ENCODE results near the gene DENND4A.

DENND4A gene

DNA sequence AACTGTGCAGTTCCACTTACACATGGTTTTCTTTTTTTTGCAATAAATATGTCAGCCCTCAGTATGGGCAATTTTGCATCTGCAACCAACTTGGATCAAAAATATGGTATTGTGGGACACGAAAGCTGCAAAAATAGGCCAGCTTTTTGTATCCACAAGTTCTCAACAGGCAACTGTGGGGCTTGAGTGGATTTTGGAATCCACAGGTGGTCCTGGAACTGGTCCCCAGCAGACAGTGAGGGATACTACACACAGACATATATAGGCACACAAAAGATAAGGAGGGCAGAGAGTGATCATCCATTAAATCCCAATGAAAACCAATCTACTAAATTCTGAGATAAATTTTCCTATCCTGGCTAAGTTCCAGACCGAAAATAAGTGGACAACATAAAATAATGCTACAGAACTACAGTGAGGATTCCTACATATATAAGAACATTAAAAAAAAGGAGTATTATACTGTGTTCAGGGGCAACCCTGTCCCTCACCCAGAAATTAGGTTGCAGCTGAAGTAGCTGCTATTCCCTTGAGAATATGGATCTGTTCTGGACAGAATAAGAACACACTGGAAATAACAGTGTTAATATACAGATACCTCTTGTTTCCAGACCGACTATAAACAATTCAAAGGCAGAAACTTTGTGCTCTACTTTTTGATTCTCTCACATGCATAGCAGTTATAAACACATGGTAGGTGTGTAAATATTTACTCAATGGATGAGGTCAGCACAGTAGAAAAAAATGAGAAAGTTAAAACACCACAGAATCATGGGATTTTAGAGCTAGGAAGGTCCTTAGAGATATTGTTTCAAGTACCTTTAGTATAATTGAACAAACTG is 25.4 kb downstream of the DENND4A start:
- no peaks in the 10 kb centered on the region for H3K36me3 ChIP-seq
- TF ChIP-seq CTCF (IDR thresholded peaks at IDR 0.05): no peak
- H3K27ac ChIP-seq: no peak overlapping the region
- intact Hi-C loops (cut with DNase I; ENCODE audit: low total_unique reads): no loop called here
- H3K27me3 ChIP-seq: no peaks in the 10 kb centered on the region
- no peak overlapping the region for H3K4me3 ChIP-seq
- H3K9me3 ChIP-seq: no peaks in the 10 kb centered on the region
- DNase-seq: no peak
- H3K4me1 ChIP-seq: peaks cover 0 to 25% (median 0%) of the 10 kb centered on the region in 4 donors

DNA sequence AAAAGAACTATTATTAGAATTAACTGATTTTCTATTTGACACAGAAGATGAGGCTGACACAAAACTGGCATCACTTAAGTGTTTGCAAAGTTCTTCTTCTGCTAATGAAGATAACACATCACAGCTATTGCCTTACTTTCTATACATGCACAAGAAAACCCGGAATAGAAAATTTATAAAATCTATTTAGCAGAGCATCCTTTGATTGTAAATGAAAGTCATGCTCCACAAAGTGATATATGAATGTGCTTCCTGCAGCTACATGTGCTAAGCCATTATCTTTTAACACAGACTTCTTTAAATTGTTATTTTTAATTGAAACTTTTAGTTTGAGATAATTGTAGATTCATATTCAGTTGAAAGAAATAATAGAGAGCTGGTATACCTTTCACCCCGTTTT is 27.0 kb downstream of the DENND4A start:
- H3K27ac ChIP-seq: no peak overlapping the region
- H3K4me3 ChIP-seq: no peak overlapping the region
- peaks cover 0 to 25% (median 0%) of the 10 kb centered on the region in 4 donors for H3K4me1 ChIP-seq
- H3K36me3 ChIP-seq: no peaks in the 10 kb centered on the region
- no peaks in the 10 kb centered on the region for H3K9me3 ChIP-seq
- DNase-seq: no peak
- intact Hi-C loops (cut with DNase I; ENCODE audit: low total_unique reads): no loop called here
- H3K27me3 ChIP-seq: no peaks in the 10 kb centered on the region
- no peak for TF ChIP-seq CTCF (IDR thresholded peaks at IDR 0.05)

GRCh38 chr15:65762914-65763787 is 28.9 kb downstream of the DENND4A start:
- Histone ChIP-seq H3K4me3 (no peak overlapping the region), H3K27me3 (no peaks in the 10 kb centered on the region), H3K36me3 (no peaks in the 10 kb centered on the region), H3K27ac (no peak overlapping the region), H3K4me1 (peaks cover 0 to 25% (median 0%) of the 10 kb centered on the region in 4 donors), H3K9me3 (no peaks in the 10 kb centered on the region)
- intact Hi-C loops (cut with DNase I; ENCODE audit: low total_unique reads): no loop called here
- no peak for DNase-seq
- no peak for TF ChIP-seq CTCF (IDR thresholded peaks at IDR 0.05)

- TF ChIP-seq CTCF (IDR thresholded peaks at IDR 0.05): no peak
- H3K27ac ChIP-seq: no peak overlapping the region
- intact Hi-C loops (cut with DNase I; ENCODE audit: low total_unique reads): no loop called here
- no peaks in the 10 kb centered on the region for H3K27me3 ChIP-seq
- H3K9me3 ChIP-seq: no peaks in the 10 kb centered on the region
- DNase-seq: no peak
- peaks cover 0 to 24% (median 0%) of the 10 kb centered on the region in 4 donors for H3K4me1 ChIP-seq
- no peak overlapping the region for H3K4me3 ChIP-seq
- no peaks in the 10 kb centered on the region for H3K36me3 ChIP-seq
Measured at GRCh38 chr15:65762399-65762798, 29.7 kb downstream of the DENND4A start.

- intact Hi-C loops (cut with DNase I; ENCODE audit: low total_unique reads): no loop called here
- H3K4me1 ChIP-seq: peaks cover 0 to 14% (median 0%) of the 10 kb centered on the region in 4 donors
- no peak overlapping the region for H3K27ac ChIP-seq
- H3K4me3 ChIP-seq: no peak overlapping the region
- H3K9me3 ChIP-seq: no peaks in the 10 kb centered on the region
- H3K27me3 ChIP-seq: no peaks in the 10 kb centered on the region
- TF ChIP-seq CTCF (IDR thresholded peaks at IDR 0.05): no peak
- H3K36me3 ChIP-seq: no peaks in the 10 kb centered on the region
- DNase-seq: no peak
Measured at GRCh38 chr15:65761210-65761926, 30.7 kb downstream of the DENND4A start.
